Measurements from ENCODE around the gene SPATA20. TPM values are rescaled to one million over a fixed set of nuclear protein-coding genes. Genes with fewer than 3 reads are reported as not detected.

The SPATA20 gene
- total RNA-seq, 4 donors from 2014 or later: 42.8 to 65.1 (median 49.4) TPM

- DNase-seq (ENCODE audit: low spot score): no peak
- no peak for TF ChIP-seq CTCF (IDR thresholded peaks at IDR 0.05)
- no peak for ATAC-seq (ENCODE audit: low FRiP score)
Observed at GRCh38 chr17:50584749-50585148, 37.8 kb downstream of the SPATA20 start.

GRCh38 chr17:50585346-50585745 lies 38.4 kb downstream of the SPATA20 start:
- TF ChIP-seq CTCF (IDR thresholded peaks at IDR 0.05): no peak
- ATAC-seq (ENCODE audit: low FRiP score): no peak
- no peak for DNase-seq (ENCODE audit: low spot score)

GRCh38 chr17:50585891-50586290 lies 38.9 kb downstream of the SPATA20 start:
- DNase-seq (ENCODE audit: low spot score) (no peak), ATAC-seq (ENCODE audit: low FRiP score) (no peak)
- TF ChIP-seq CTCF (IDR thresholded peaks at IDR 0.05): no peak

GRCh38 chr17:50586421-50587247 lies 39.7 kb downstream of the SPATA20 start:
- no peak for TF ChIP-seq CTCF (IDR thresholded peaks at IDR 0.05)
- DNase-seq (ENCODE audit: low spot score) (no peak), ATAC-seq (ENCODE audit: low FRiP score) (no peak)

- DNase-seq (ENCODE audit: low spot score) (no peak), ATAC-seq (ENCODE audit: low FRiP score) (no peak)
- no peak for TF ChIP-seq CTCF (IDR thresholded peaks at IDR 0.05)
Observed at GRCh38 chr17:50587571-50587970, 40.6 kb downstream of the SPATA20 start.

GRCh38 chr17:50588391-50589049 lies 41.5 kb downstream of the SPATA20 start:
- DNase-seq (ENCODE audit: low spot score) (no peak), ATAC-seq (ENCODE audit: low FRiP score) (no peak)
- TF ChIP-seq CTCF (IDR thresholded peaks at IDR 0.05): no peak
